MM.1S (cell line): ENCODE measurements around the gene ANKRD13D.

Source experiments
- CTCF ChIP-seq: fragments of 300-600 bp; sonication (generic); IDR thresholded peaks from 2 replicates; pipeline ENCODE4 v1.5.1; 2016; ENCODE audit warnings: antibody characterized with exemption, low read length, mixed read lengths
- EZH2phosphoT487 ChIP-seq: fragments of 300-600 bp; sonication (generic); IDR thresholded peaks from 2 replicates; pipeline ENCODE4 v1.6.1; 2018; ENCODE audit warnings: antibody characterized with exemption, low read length

DNA sequence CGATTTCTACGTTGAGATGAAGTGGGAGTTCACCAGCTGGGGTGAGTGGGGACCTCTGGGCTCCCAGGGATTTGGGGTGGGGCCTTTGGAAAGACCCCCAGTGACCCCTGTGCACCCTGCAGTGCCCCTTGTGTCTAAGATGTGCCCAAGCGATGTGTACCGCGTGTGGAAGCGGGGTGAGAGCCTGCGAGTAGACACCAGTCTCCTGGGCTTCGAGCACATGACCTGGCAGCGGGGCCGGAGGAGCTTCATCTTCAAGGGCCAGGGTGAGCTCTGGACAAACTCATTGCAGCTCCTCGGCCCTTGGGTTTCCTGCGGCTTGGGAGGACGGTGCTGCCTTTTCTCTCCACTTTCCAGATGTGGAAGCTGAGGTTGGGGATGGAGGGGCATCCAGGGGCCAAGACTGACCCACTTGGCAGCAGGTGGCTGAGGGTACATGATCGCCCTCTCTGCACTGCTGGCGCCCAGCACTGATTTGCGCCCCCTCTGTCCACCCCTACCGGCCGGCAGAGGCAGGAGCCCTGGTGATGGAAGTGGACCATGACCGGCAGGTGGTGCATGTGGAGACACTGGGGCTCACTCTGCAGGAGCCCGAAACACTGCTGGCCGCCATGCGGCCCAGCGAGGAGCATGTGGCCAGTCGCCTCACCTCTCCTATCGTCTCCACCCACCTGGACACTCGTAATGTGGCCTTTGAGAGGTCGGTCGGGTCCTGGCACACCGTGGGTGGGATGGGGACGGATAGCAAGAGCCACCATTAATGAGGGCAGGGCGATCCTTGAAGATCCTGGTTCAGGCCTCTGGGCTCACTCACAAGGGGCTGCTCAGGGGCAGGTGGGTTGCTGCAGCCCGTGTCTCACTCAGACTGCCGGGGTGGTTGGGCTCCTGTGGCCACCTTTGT lies 2.6 kb downstream of the ANKRD13D start:
- TF ChIP-seq CTCF (no peak), EZH2phosphoT487 (no peak)
